Measurements from ENCODE around the gene BOD1. TPM values are rescaled to one million over a fixed set of nuclear protein-coding genes. Genes with fewer than 3 reads are reported as not detected.

BOD1 gene
- total and polyA plus RNA-seq, 9 of the 15 experiments (the other 6 are each of a cell fraction or from before 2014, with no cell fraction given), result 10.1 to 31.6 (median 22.6) TPM

- Histone ChIP-seq H3K4me3 (no peak overlapping the region), H2AFZ (ENCODE audit: low read depth, low read length) (no peak overlapping the region), H3K27ac (ENCODE audit: extremely low read depth, low read depth, low read length) (no peak overlapping the region), H3K36me3 (ENCODE audit: control insufficient read depth, insufficient read depth, low read length) (no peaks in the 10 kb centered on the region), H3K4me2 (ENCODE audit: insufficient read depth, low read length) (no peak overlapping the region), H3K9me3 (replicated peaks; ENCODE audit: control insufficient read depth, insufficient read depth, low read depth, low read length) (no peaks in the 10 kb centered on the region), H3K27me3 (ENCODE audit: control insufficient read depth in 2 of 2, insufficient read depth in 2 of 2, low read length in 2 of 2) (peaks cover 28 to 46% of the 10 kb centered on the region in 2 experiments), H3K79me2 (ENCODE audit: control insufficient read depth, insufficient read depth, low read length) (no peaks in the 10 kb centered on the region), H3K4me1 (replicated peaks in 1 of 2; ENCODE audit: control insufficient read depth in 2 of 2, insufficient read depth in 2 of 2, low read length in 2 of 2) (peaks cover 0 to 4% of the 10 kb centered on the region in 2 experiments; a peak in 1 of 5 replicates), H3K9ac (ENCODE audit: insufficient read depth in 1 of 2, low read depth in 2 of 2, low read length in 2 of 2) (no peak overlapping the region), H4K20me1 (replicated peaks; ENCODE audit: control insufficient read depth, insufficient read depth, low read length) (0 out of 2 replicates have a peak, but pooled peaks cover 3% of the 10 kb centered on the region), H3K9me1 (ENCODE audit: control insufficient read depth, insufficient read depth, low read length) (no peaks in the 10 kb centered on the region)
- ChIA-PET POLR2A (no interaction called here), CTCF (ENCODE audit: low intra/inter-chr PET ratio) (interaction anchor here (1.2 kb wide), 1 partner anchor 411 kb away, joined by 3 read pairs; no protein-coding TSS in a partner anchor)
- BruUV-seq (replicated peaks), result no TSS peak
- ATAC-seq (no peak), DNase-seq (ENCODE audit: extremely low read depth in 1 of 4, low spot score in 3 of 4) (no peak), FAIRE-seq (no peak)
- intact Hi-C loops (cut with micrococcal nuclease), result loop anchor here (10.0 kb wide), 1 partner anchor 241 kb away; no protein-coding TSS in a partner anchor
- WGBS (ENCODE audit: insufficient coverage, low coverage, missing lambda C conversion rate), result 0% methylated on average over 6 of the region's 6 CpGs
- no peak for TF ChIP-seq MYNN (IDR thresholded peaks at IDR 0.05)
- TF ChIP-seq MYNN (CRISPR knock-in tag; IDR thresholded peaks at IDR 0.05), result no peak
- TF ChIP-seq ZNF639 (CRISPR knock-in tag; conservative IDR thresholded peaks at IDR 0.05 in 1 of 2, IDR thresholded peaks at IDR 0.05 in 1 of 2), result no peak
- no peak for TF ChIP-seq ARID3A (IDR thresholded peaks at IDR 0.05; ENCODE audit: borderline replicate concordance, low read depth, low read length)
- no peak for TF ChIP-seq PBX2 (CRISPR knock-in tag; IDR thresholded peaks at IDR 0.05; ENCODE audit: low read depth)
- no peak for TF ChIP-seq PBX2 (tag; conservative IDR thresholded peaks at IDR 0.05; ENCODE audit: low read depth)
- TF ChIP-seq CBX8 (IDR thresholded peaks at IDR 0.05; ENCODE audit: borderline replicate concordance, extremely low read depth, low read depth, low read length, poor library complexity, severe bottlenecking), result no peak
- in situ Hi-C loops (cut with MboI), result no loop called here
Observed at GRCh38 chr5:173575985-173576384, 40.5 kb downstream of the BOD1 start.

Measured in K562 (cell line).